Small intestine (tissue), 7 donors: Measurements from ENCODE around the gene REXO1. TPM values are rescaled to one million over a fixed set of nuclear protein-coding genes. Genes with fewer than 3 reads are reported as not detected.

Experiments used
- DNase-seq, 2 donors: peaks; one replicate each; pipeline versions ENCODE4 v3.0.0 to v3.0.0-alpha.2; 2013
- FAIRE-seq: peaks from 2 replicates; lab custom pipeline; 2012; peaks lifted over from hg19 to GRCh38; lab: Jason Lieb, UNC
- H3K27ac ChIP-seq, 3 donors: one replicate each; pipeline ENCODE4 v1.5.1; 2013; ENCODE audit warnings: low read length in 2 of 3, mild to moderate bottlenecking in 2 of 3, control low read depth in 1 of 3, inconsistent platforms in 1 of 3, low read depth in 1 of 3, moderate library complexity in 1 of 3
- H3K27me3 ChIP-seq, 3 donors: one replicate each; pipeline ENCODE4 v1.6.1; 2013; ENCODE audit warnings: low read length in 3 of 3, inconsistent platforms in 1 of 3; ENCODE audit not compliant: control insufficient read depth in 3 of 3, insufficient read depth in 3 of 3
- H3K36me3 ChIP-seq, 3 donors: one replicate each; pipeline ENCODE4 v1.6.1; 2013; ENCODE audit warnings: low read length in 3 of 3, inconsistent platforms in 1 of 3, low read depth in 1 of 3, mild to moderate bottlenecking in 1 of 3, moderate library complexity in 1 of 3; ENCODE audit not compliant: control insufficient read depth in 3 of 3, insufficient read depth in 2 of 3
- H3K4me1 ChIP-seq, 3 donors: one replicate each; pipeline ENCODE4 v1.6.1; 2013; ENCODE audit warnings: low read length in 2 of 3, inconsistent platforms in 1 of 3, low read depth in 1 of 3, mild to moderate bottlenecking in 1 of 3, moderate library complexity in 1 of 3; ENCODE audit not compliant: control insufficient read depth in 3 of 3, insufficient read depth in 2 of 3
- H3K4me3 ChIP-seq, 3 donors: one replicate each; pipeline ENCODE4 v1.5.1; 2013; ENCODE audit warnings: low read length in 3 of 3, control low read depth in 1 of 3, inconsistent platforms in 1 of 3, low read depth in 1 of 3, mild to moderate bottlenecking in 1 of 3, moderate library complexity in 1 of 3
- H3K9me3 ChIP-seq, 2 donors: one replicate each; pipeline ENCODE4 v1.6.1; 2013; ENCODE audit warnings: low read depth in 1 of 2, low read length in 1 of 2; ENCODE audit not compliant: control insufficient read depth in 2 of 2, insufficient read depth in 1 of 2
- WGBS, 3 donors: extraction: QIAGEN DNeasy Blood & Tissue Kit; methylation state at CpG; one replicate each; pipeline ENCODE4 v1.1.7; 2013; 5-methylcytosine and 5-hydroxymethylcytosine counted together
- polyA plus RNA-seq, 4 donors: library from polyadenylated mRNA; stranded (reverse) in 3 of 4; unstranded in 1 of 4; fragments of 200-250 nt in 3 of 4; fragments of 120-200 nt in 1 of 4; gene quantifications; one replicate each; pipeline versions ENCODE4 v1.2.1 to v1.2.3, GENCODE V29; 2013
- donor health status: healthy with polysubstance abuse.
- donor health status: control.
- donor health status: control.
- donor health status: Bipolar disorder and iron deficiency.
- donor health status: healthy.

The REXO1 gene
- polyA plus RNA-seq, 4 donors, result 18.4 to 31.8 (median 23.6) TPM

DNA sequence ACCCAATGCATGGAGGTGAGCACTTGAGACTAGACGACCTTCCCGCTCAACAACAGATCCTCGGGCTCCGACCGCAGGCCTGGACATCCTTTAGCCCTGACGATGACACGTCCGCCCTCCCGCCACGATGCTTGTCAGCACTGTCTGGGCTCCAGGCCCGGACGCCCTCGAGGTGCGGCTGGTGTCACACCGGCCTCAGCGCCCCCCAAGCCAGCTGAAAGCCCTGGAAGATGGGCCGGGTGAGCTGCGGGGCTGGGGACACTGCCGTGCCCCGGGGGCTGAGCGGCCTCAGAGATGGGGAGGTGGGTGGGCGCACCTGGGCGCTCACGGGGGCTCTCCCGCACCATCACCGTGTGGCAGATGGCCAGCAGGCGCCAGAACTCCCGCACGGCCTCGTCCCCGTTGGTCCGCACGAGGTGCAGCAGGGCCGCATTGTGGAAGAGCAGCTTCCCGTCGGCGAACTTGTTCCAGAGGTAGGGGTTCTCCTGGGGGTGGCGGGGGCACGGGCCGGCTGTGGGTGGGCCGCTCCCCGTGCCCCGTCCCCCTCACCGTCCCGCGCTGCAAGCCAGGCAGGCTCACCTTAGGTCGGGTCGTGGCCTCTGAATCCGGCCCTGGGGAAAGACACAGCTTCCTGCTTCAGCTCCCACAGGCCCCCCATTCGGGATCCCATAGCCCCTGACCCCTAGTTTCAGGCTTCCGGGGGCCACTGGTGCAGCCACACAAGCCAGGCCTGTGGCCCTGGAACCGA lies 51.7 kb downstream of the REXO1 start:
- H3K27ac ChIP-seq, result no peak overlapping the region
- H3K4me1 ChIP-seq, result no peaks in the 10 kb centered on the region
- FAIRE-seq (no peak), DNase-seq (no peak)
- H3K4me3 ChIP-seq, result no peak overlapping the region
- H3K27me3 ChIP-seq, result peaks cover 2 to 21% (median 4%) of the 10 kb centered on the region in 3 donors
- no peaks in the 10 kb centered on the region for H3K36me3 ChIP-seq
- no peaks in the 10 kb centered on the region for H3K9me3 ChIP-seq
- 57 to 70% (median 64%) methylated on average over 45 to 52 of the region's 52 CpGs for WGBS, 3 donors

DNA sequence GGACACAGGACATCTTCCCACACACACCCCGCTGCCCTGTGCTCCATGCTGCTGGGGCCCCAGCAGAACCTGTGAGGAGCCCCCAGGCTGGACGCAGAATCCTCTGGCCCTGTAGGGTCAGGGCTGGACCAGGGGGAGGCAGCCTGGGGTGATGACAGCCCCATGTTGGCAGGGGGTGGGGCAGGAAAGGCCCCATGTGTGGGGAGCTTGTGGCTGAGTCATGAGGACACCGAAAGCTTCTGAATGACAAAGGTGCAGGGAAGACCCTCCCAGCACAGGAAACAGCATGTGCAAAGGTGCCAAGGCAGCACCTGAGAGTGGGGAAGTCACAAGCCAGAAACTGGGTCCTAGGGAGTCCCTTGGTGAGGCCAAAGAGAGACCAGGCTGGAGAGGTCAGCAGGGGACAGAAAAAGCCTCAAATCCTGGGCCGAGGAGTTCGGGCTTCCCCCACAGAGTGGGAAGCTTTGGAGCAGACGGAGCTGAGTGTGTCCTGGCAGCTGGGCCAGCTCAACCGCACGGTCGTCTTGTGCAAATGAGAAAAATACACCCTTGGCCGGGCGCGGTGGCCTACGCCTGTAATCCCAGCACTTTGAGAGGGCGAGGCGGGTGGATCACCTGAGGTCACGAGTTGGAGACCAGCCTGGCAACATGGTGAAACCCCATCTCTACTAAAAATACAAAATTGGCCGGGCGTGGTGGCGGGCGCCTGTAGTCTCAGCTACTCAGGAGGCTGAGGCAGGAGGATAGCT lies 53.7 kb downstream of the REXO1 start:
- FAIRE-seq (no peak), DNase-seq (no peak)
- Histone ChIP-seq H3K27me3 (peaks cover 4 to 21% (median 6%) of the 10 kb centered on the region in 3 donors), H3K9me3 (peaks cover 0 to 4% of the 10 kb centered on the region in 2 donors), H3K4me3 (no peak overlapping the region), H3K4me1 (no peaks in the 10 kb centered on the region), H3K36me3 (no peaks in the 10 kb centered on the region), H3K27ac (no peak overlapping the region)
- WGBS, 3 donors, result 45 to 66% (median 50%) methylated on average over 20 of the region's 20 CpGs

DNA sequence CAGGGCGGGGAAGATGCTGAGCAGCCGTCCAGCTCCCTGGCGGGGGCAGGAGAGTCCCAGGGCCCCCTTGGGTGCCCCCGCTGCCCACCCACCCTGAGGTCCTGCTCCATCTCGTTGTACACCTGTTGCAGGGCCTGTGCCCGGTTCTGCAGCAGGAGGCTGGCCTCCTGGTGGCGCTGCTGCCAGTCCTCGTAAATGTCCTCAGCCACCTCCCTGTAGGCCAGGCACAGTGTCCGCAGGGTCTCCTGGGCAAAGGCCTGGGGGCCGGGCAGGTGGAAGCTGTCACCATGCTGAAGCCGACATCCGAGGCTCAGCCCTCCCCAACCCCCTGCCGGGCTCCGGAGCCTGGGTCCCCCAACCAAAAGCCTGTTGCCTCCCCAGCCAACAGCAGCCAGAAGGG lies 56.4 kb downstream of the REXO1 start:
- FAIRE-seq, result no peak
- 71 to 78% (median 74%) methylated on average over 13 to 14 of the region's 14 CpGs for WGBS, 3 donors
- DNase-seq, result no peak
- Histone ChIP-seq H3K9me3 (peaks cover 0 to 4% of the 10 kb centered on the region in 2 donors), H3K27ac (no peak overlapping the region), H3K4me3 (no peak overlapping the region), H3K4me1 (no peaks in the 10 kb centered on the region), H3K27me3 (peaks cover 4 to 25% (median 6%) of the 10 kb centered on the region in 3 donors), H3K36me3 (peaks cover 0 to 2% (median 0%) of the 10 kb centered on the region in 3 donors)

DNA sequence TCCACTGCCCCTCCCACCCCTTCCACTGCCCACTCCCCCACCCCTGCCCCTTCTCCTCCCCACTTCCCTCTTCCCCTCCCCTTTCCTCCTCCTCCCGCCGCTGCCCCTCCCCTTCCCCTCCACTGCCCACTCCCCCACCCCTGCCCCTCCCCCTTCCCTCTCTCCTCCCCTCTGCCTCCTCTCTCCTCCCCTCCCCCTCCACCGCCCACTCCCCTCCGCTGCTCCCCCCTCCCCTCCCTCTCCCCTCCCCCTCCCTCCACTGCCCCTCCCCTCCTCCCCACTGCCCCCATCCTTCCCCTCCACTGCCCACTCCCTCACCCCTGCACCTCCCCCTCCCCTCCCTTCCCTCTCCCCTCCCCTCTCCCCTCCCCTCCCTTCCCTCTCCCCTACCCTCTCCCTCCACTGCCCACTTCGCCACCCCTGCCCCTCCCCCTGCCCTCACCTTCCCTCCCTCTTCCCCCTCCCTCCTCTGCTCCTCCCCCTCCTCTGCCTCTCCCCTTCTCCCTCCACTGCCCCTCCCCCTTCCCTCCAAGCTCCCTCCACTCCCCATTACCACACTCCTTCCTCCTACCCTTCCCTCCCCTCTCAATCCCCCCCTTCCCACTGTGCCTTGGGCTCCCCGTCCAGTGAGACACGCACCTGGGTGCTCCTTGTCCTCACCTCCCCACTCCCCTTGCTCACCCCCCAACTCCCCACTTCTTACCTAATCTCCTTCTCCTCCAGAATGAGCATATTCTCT lies 58.1 kb downstream of the REXO1 start:
- Histone ChIP-seq H3K4me1 (no peaks in the 10 kb centered on the region), H3K9me3 (peaks cover 0 to 4% of the 10 kb centered on the region in 2 donors), H3K27ac (no peak overlapping the region), H3K4me3 (no peak overlapping the region), H3K27me3 (peaks cover 0 to 10% (median 6%) of the 10 kb centered on the region in 3 donors), H3K36me3 (peaks cover 0 to 2% (median 0%) of the 10 kb centered on the region in 3 donors)
- WGBS, 3 donors, result 10 to 27% (median 23%) methylated on average over 2 to 5 of the region's 7 CpGs
- DNase-seq (no peak), FAIRE-seq (no peak)

DNA sequence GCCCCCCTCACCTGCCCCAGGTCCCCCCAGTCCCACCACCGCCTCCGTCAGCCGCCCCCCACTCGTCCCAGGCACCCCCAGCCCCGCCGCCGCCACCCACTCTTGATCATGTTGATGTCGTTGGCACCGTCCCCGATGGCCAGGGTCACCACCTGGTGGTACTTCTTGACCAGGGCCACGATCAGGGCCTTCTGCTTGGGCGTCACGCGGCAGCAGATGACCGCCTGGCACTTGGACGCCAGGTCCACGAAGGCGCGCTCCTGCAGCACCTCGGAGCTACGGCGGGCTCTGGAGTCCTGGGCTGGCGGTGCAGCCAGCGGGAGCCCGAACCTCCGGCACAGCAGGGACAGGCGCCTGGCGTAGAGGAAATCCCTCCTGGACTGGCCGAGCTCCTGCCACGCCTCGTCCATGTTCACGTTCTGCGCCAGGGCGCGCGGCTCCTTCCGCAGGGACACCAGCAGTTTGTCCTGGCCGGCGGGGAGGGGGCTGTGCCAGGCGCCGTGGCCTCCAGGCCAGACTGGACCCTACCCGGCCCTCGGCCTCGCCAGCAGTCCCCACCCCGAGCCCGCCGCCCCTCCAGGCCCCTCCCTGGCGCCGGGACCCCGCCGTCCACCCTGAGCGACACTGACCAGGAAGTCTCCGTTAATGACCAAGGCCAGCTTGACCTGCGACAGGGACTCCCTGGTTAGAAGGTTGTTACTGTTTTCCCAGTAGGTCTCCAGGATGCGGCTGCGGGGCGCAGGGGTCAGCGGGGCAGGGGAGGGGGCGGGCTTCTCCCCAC lies 58.8 kb downstream of the REXO1 start:
- WGBS, 3 donors, result 9 to 17% (median 10%) methylated on average over 50 to 59 of the region's 59 CpGs
- Histone ChIP-seq H3K4me1 (no peaks in the 10 kb centered on the region), H3K9me3 (peaks cover 0 to 4% of the 10 kb centered on the region in 2 donors), H3K36me3 (peaks cover 0 to 2% (median 0%) of the 10 kb centered on the region in 3 donors), H3K27ac (no peak overlapping the region), H3K4me3 (no peak overlapping the region), H3K27me3 (peaks cover 0 to 16% (median 6%) of the 10 kb centered on the region in 3 donors)
- DNase-seq (no peak), FAIRE-seq (no peak)

DNA sequence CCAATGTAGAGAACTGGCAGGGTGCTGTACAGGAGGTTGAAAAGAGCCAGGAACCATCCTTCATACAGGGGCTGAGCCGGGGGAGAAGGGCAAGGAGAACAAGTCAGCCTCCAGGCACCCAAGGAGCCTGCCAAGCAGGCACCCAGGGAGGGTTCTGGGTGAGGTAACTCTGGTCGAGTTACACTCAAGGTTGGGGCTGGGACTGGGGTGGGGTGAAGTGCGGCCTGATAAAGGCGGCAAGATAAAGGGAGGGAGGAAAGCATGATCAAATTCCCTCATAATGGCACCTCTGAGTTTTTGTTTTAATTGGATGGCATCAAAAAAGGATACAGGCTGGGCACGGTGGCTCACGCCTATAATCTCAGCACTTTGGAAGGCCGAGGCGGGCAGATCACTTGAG lies 61.2 kb downstream of the REXO1 start:
- no peak overlapping the region for H3K27ac ChIP-seq
- FAIRE-seq (no peak), DNase-seq (peak in 1 of 2 donors; percentile 51)
- peaks cover 0 to 36% (median 8%) of the 10 kb centered on the region in 3 donors for H3K27me3 ChIP-seq
- H3K36me3 ChIP-seq, result peaks cover 0 to 2% (median 0%) of the 10 kb centered on the region in 3 donors
- H3K4me1 ChIP-seq, result no peaks in the 10 kb centered on the region
- no peak overlapping the region for H3K4me3 ChIP-seq
- 10 to 58% (median 19%) methylated on average over 8 of the region's 8 CpGs for WGBS, 3 donors
- H3K9me3 ChIP-seq, result peaks cover 0 to 11% of the 10 kb centered on the region in 2 donors

DNA sequence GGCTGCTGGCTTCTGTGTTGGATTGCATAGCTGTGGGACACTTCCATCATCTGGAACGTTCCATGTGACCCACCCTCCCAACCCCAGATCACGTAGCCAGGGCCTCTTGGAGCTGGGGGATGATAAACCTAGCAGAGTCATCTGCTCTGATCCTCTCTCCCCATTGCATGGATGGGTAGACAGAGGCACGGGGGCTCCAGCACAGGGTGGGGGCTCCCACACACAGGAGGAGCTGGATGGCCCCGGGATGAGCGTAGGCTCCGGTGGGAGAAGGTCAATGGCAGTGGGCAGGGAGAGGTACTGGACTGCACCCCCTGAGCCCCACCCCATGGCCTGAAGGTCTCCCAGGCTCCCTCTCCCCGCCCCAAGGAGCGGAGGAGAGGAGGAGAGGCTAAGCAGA lies 61.6 kb downstream of the REXO1 start:
- FAIRE-seq, result no peak
- Histone ChIP-seq H3K27me3 (peaks cover 0 to 41% (median 10%) of the 10 kb centered on the region in 3 donors), H3K27ac (no peak overlapping the region)

More for the DNA sequence above, 61.6 kb downstream of the REXO1 start:
- no peak overlapping the region for H3K4me3 ChIP-seq
- H3K9me3 ChIP-seq, result peaks cover 0 to 15% of the 10 kb centered on the region in 2 donors
- peaks cover 0 to 2% (median 0%) of the 10 kb centered on the region in 3 donors for H3K36me3 ChIP-seq
- 45 to 74% (median 59%) methylated on average over 7 to 8 of the region's 8 CpGs for WGBS, 3 donors
- DNase-seq, result no peak
- no peaks in the 10 kb centered on the region for H3K4me1 ChIP-seq
